SK-N-SH treated with all-trans-retinoic acid at 6 μM for 48 hours (cell line): ENCODE results near the gene ZFHX3.

Source experiments
- ARNTL ChIP-seq: fragments of 450-650 bp; formaldehyde crosslinking; IDR thresholded peaks from 2 replicates; pipeline ENCODE4 v1.5.0; 2020; ENCODE audit warnings: low read depth, mild to moderate bottlenecking, moderate library complexity, borderline replicate concordance
- CREB5 ChIP-seq: fragments of 250-450 bp; sonication (Bioruptor Pico); IDR thresholded peaks from 2 replicates; pipeline ENCODE4 v1.5.1; 2020; ENCODE audit warnings: low read depth, mild to moderate bottlenecking, moderate library complexity
- GLIS3 ChIP-seq: fragments of 250-450 bp; sonication (Bioruptor Pico); IDR thresholded peaks from 2 replicates; pipeline ENCODE4 v1.5.0; 2020; ENCODE audit warnings: mild to moderate bottlenecking, moderate library complexity
- PATZ1 ChIP-seq: fragments of 250-450 bp; sonication (Bioruptor Pico); IDR thresholded peaks from 2 replicates; pipeline ENCODE4 v1.8.0; 2020; ENCODE audit warnings: mild to moderate bottlenecking, moderate library complexity, borderline replicate concordance
- POU6F1 ChIP-seq: fragments of 250-450 bp; sonication (Bioruptor Pico); IDR thresholded peaks from 2 replicates; pipeline ENCODE4 v1.8.0; 2021; ENCODE audit warnings: low read depth, mild to moderate bottlenecking, moderate library complexity, borderline replicate concordance
- RARB ChIP-seq: fragments of 250-450 bp; sonication (Bioruptor Pico); IDR thresholded peaks from 2 replicates; pipeline ENCODE4 v1.8.0; 2021; ENCODE audit warnings: mild to moderate bottlenecking, moderate library complexity
- TSHZ2 ChIP-seq: fragments of 250-450 bp; sonication (Bioruptor Pico); IDR thresholded peaks from 2 replicates; pipeline ENCODE4 v1.5.0; 2020; ENCODE audit warnings: mild to moderate bottlenecking, moderate library complexity
- ZFP30 ChIP-seq: fragments of 450-650 bp; formaldehyde crosslinking; IDR thresholded peaks from 2 replicates; pipeline ENCODE4 v1.5.0; 2022; ENCODE audit warnings: mild to moderate bottlenecking, moderate library complexity
- ZNF70 ChIP-seq: fragments of 450-650 bp; formaldehyde crosslinking; IDR thresholded peaks from 2 replicates; pipeline ENCODE4 v1.5.0; 2020; ENCODE audit warnings: mild to moderate bottlenecking, moderate library complexity
- ZNF8 ChIP-seq: fragments of 450-650 bp; formaldehyde crosslinking; IDR thresholded peaks from 2 replicates; pipeline ENCODE4 v1.5.0; 2020; ENCODE audit warnings: mild to moderate bottlenecking, moderate library complexity

DNA sequence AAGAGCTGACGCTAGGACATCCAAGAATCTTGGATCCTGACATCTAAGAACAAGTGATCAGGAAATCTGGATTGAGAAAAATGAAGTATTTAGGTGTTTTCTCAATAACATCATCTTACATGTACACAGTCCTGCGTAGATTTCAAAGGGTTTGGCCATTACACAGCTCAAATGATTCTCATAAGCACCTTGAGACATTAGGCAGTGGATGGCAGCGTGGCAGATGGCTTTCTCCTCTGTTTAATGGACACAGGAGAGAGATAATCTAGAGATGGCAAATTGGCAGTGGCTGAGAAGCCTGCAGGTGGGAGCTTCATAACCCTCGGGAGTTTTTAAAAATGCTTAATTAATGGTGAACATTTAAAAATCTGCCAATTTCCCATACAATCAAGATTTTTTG lies 137.5 kb downstream of the ZFHX3 start:
- no peak for TF ChIP-seq RARB (CRISPR knock-in tag)
- TF ChIP-seq PATZ1, result no peak
- no peak for TF ChIP-seq CREB5 (CRISPR knock-in tag)
- TF ChIP-seq ZFP30 (CRISPR knock-in tag), result no peak
- TF ChIP-seq POU6F1, result no peak
- TF ChIP-seq ZNF70 (CRISPR knock-in tag), result no peak
- no peak for TF ChIP-seq TSHZ2 (CRISPR knock-in tag)
- TF ChIP-seq GLIS3 (CRISPR knock-in tag), result no peak
- no peak for TF ChIP-seq ARNTL
- no peak for TF ChIP-seq ZNF8 (CRISPR knock-in tag)
